ENCODE data around the gene ZNF281. TPM values are rescaled to one million over a fixed set of nuclear protein-coding genes. Genes with fewer than 3 reads are reported as not detected.
A peak's percentile ranks its signal among the peaks of the same experiment; 100 is the strongest.

The ZNF281 gene
- total and polyA plus RNA-seq, 4 donors = 4.9 to 18.4 (median 13.1) TPM

DNA sequence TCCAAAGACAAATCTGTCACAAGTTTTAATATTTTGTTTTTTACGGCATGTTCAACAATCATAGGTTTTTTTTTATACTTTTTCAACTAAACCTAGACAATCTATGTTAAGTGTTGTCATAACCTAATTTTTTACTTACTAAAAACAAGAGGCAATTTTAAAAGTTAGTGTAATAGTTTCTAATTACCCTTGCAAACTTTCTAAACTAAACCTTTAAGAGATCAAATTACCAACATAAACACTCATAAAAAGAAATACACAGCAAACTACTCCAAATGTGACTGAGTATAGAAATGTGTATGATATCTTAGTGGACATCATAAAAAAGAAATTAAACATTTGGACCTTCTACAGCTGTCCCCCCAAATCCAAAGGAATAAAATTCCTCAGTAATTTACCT is 10.0 kb downstream of the ZNF281 start:
- WGBS = 98% methylated on average over 1 of the region's 1 CpG
- peak overlapping the region in 1 of 2 donors; percentile 19 for H3K9ac ChIP-seq (ENCODE audit: low read depth in 1 of 2, low read length in 2 of 2)
- no peak for DNase-seq (ENCODE audit: low spot score)
- peaks cover 6 to 20% (median 14%) of the 10 kb centered on the region in 4 donors for H3K4me1 ChIP-seq (ENCODE audit: control insufficient read depth in 4 of 4, insufficient read depth in 4 of 4, low read length in 3 of 4)
- no peak overlapping the region for H3K4me3 ChIP-seq (ENCODE audit: low read depth in 1 of 3, low read length in 3 of 3)
- no peak overlapping the region for H3K27ac ChIP-seq (ENCODE audit: low read depth in 1 of 2, low read length in 2 of 2)
- H3K36me3 ChIP-seq (ENCODE audit: control insufficient read depth in 4 of 4, insufficient read depth in 3 of 4, low read depth in 1 of 4, low read length in 3 of 4) = no peaks in the 10 kb centered on the region
- no peaks in the 10 kb centered on the region for H3K27me3 ChIP-seq (ENCODE audit: control insufficient read depth in 4 of 4, insufficient read depth in 4 of 4, low read length in 3 of 4)
- no peaks in the 10 kb centered on the region for H3K9me3 ChIP-seq (ENCODE audit: control insufficient read depth in 4 of 4, low read length in 3 of 4)
- TF ChIP-seq HNF4G (IDR thresholded peaks at IDR 0.05) (no peak), YY1 (IDR thresholded peaks at IDR 0.05) (no peak), FOXA1 (IDR thresholded peaks at IDR 0.05) (no peak)
- TF ChIP-seq, protein P1, sequence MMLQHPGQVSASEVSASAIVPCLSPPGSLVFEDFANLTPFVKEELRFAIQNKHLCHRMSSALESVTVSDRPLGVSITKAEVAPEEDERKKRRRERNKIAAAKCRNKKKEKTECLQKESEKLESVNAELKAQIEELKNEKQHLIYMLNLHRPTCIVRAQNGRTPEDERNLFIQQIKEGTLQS (IDR thresholded peaks at IDR 0.05) = no peak
- TF ChIP-seq, protein P2, sequence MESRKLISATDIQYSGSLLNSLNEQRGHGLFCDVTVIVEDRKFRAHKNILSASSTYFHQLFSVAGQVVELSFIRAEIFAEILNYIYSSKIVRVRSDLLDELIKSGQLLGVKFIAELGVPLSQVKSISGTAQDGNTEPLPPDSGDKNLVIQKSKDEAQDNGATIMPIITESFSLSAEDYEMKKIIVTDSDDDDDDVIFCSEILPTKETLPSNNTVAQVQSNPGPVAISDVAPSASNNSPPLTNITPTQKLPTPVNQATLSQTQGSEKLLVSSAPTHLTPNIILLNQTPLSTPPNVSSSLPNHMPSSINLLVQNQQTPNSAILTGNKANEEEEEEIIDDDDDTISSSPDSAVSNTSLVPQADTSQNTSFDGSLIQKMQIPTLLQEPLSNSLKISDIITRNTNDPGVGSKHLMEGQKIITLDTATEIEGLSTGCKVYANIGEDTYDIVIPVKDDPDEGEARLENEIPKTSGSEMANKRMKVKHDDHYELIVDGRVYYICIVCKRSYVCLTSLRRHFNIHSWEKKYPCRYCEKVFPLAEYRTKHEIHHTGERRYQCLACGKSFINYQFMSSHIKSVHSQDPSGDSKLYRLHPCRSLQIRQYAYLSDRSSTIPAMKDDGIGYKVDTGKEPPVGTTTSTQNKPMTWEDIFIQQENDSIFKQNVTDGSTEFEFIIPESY (IDR thresholded peaks at IDR 0.05) = no peak

DNA sequence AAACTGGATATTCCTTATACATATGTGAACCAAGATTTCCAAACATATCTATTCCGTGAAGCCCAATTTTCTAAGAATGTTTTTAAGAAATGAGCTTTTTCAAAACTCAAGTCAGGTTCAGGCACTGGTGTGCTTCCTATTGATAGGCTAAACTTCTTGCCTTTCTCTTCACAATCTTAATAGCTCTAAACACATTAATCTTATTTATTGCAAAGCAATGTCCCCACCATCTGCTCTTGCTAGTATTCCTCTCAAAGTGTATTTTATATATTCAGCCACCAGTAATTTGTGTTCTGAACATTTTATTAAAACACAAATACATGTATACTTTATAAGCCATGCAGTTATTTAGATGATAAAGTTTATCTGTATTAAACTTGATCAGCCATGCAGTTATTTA is 11.5 kb downstream of the ZNF281 start:
- peaks cover 3 to 14% (median 11%) of the 10 kb centered on the region in 4 donors for H3K4me1 ChIP-seq (ENCODE audit: control insufficient read depth in 4 of 4, insufficient read depth in 4 of 4, low read length in 3 of 4)
- DNase-seq (ENCODE audit: low spot score) = no peak
- TF ChIP-seq JUND (IDR thresholded peaks at IDR 0.05) = no peak
- no peak for TF ChIP-seq RAD21 (IDR thresholded peaks at IDR 0.05)
- TF ChIP-seq GABPA (IDR thresholded peaks at IDR 0.05 in 1 of 2, conservative IDR thresholded peaks at IDR 0.05 in 1 of 2) = no peak
- no peak for TF ChIP-seq FOXA2 (IDR thresholded peaks at IDR 0.05)
- TF ChIP-seq, protein P3, sequence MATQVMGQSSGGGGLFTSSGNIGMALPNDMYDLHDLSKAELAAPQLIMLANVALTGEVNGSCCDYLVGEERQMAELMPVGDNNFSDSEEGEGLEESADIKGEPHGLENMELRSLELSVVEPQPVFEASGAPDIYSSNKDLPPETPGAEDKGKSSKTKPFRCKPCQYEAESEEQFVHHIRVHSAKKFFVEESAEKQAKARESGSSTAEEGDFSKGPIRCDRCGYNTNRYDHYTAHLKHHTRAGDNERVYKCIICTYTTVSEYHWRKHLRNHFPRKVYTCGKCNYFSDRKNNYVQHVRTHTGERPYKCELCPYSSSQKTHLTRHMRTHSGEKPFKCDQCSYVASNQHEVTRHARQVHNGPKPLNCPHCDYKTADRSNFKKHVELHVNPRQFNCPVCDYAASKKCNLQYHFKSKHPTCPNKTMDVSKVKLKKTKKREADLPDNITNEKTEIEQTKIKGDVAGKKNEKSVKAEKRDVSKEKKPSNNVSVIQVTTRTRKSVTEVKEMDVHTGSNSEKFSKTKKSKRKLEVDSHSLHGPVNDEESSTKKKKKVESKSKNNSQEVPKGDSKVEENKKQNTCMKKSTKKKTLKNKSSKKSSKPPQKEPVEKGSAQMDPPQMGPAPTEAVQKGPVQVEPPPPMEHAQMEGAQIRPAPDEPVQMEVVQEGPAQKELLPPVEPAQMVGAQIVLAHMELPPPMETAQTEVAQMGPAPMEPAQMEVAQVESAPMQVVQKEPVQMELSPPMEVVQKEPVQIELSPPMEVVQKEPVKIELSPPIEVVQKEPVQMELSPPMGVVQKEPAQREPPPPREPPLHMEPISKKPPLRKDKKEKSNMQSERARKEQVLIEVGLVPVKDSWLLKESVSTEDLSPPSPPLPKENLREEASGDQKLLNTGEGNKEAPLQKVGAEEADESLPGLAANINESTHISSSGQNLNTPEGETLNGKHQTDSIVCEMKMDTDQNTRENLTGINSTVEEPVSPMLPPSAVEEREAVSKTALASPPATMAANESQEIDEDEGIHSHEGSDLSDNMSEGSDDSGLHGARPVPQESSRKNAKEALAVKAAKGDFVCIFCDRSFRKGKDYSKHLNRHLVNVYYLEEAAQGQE (IDR thresholded peaks at IDR 0.05) = no peak
- H3K4me3 ChIP-seq (ENCODE audit: low read depth in 1 of 3, low read length in 3 of 3) = no peak overlapping the region
- H3K9me3 ChIP-seq (ENCODE audit: control insufficient read depth in 4 of 4, low read length in 3 of 4) = no peaks in the 10 kb centered on the region
- H3K9ac ChIP-seq (ENCODE audit: low read depth in 1 of 2, low read length in 2 of 2) = no peak overlapping the region
- H3K36me3 ChIP-seq (ENCODE audit: control insufficient read depth in 4 of 4, insufficient read depth in 3 of 4, low read depth in 1 of 4, low read length in 3 of 4) = no peaks in the 10 kb centered on the region
- WGBS = 99% methylated on average over 1 of the region's 1 CpG
- H3K27me3 ChIP-seq (ENCODE audit: control insufficient read depth in 4 of 4, insufficient read depth in 4 of 4, low read length in 3 of 4) = no peaks in the 10 kb centered on the region
- no peak overlapping the region for H3K27ac ChIP-seq (ENCODE audit: low read depth in 1 of 2, low read length in 2 of 2)

DNA sequence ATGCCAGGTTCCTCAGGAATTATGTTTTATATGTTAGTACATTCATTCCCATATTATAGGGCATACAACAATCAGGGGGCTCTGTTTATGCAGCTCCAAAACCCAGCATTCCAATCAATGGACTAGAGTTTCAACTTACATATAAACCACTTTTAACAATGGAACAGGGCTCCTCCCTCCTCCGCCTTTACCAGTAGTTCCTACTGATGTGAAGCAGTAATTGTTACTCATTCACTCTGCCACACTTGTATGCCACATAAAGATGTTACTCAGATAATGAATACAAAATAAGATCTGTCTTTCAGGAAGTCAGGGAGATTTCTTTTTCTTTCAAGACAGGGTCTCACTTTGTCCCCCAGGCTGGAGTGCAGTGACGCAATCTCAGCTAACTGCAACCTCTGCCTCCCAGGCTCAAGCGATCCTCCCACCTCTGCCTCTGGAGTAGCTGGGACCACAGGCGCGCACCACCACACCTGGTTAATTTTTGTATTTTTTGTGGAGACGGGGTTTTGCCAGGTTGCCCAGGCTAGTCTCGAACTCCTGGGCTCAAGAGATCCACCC is 17.1 kb downstream of the ZNF281 start:
- TF ChIP-seq JUND (IDR thresholded peaks at IDR 0.05) (no peak), HNF4A (conservative IDR thresholded peaks at IDR 0.05) (no peak), FOXA1 (IDR thresholded peaks at IDR 0.05) (no peak), YY1 (IDR thresholded peaks at IDR 0.05) (no peak), TAF1 (conservative IDR thresholded peaks at IDR 0.05) (no peak), SP1 (IDR thresholded peaks at IDR 0.05) (no peak), NR2F2 (IDR thresholded peaks at IDR 0.05) (no peak), EGR1 (IDR thresholded peaks at IDR 0.05; ENCODE audit: low read depth in 2 of 2) (no peak)
- TF ChIP-seq, protein P4, sequence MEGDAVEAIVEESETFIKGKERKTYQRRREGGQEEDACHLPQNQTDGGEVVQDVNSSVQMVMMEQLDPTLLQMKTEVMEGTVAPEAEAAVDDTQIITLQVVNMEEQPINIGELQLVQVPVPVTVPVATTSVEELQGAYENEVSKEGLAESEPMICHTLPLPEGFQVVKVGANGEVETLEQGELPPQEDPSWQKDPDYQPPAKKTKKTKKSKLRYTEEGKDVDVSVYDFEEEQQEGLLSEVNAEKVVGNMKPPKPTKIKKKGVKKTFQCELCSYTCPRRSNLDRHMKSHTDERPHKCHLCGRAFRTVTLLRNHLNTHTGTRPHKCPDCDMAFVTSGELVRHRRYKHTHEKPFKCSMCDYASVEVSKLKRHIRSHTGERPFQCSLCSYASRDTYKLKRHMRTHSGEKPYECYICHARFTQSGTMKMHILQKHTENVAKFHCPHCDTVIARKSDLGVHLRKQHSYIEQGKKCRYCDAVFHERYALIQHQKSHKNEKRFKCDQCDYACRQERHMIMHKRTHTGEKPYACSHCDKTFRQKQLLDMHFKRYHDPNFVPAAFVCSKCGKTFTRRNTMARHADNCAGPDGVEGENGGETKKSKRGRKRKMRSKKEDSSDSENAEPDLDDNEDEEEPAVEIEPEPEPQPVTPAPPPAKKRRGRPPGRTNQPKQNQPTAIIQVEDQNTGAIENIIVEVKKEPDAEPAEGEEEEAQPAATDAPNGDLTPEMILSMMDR (IDR thresholded peaks at IDR 0.05; ENCODE audit: low read depth, low read length, missing input control) = no peak
- TF ChIP-seq, protein P1 (IDR thresholded peaks at IDR 0.05) = no peak
- TF ChIP-seq, protein P5, sequence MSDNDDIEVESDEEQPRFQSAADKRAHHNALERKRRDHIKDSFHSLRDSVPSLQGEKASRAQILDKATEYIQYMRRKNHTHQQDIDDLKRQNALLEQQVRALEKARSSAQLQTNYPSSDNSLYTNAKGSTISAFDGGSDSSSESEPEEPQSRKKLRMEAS (IDR thresholded peaks at IDR 0.05) = no peak
- no peaks in the 10 kb centered on the region for H3K4me1 ChIP-seq (ENCODE audit: control insufficient read depth in 4 of 4, insufficient read depth in 4 of 4, low read length in 3 of 4)
- DNase-seq (ENCODE audit: low spot score) = no peak
- no peak overlapping the region for H3K4me3 ChIP-seq (ENCODE audit: low read depth in 1 of 3, low read length in 3 of 3)
- H3K27me3 ChIP-seq (ENCODE audit: control insufficient read depth in 4 of 4, insufficient read depth in 4 of 4, low read length in 3 of 4) = no peaks in the 10 kb centered on the region
- H3K9me3 ChIP-seq (ENCODE audit: control insufficient read depth in 4 of 4, low read length in 3 of 4) = no peaks in the 10 kb centered on the region
- H3K36me3 ChIP-seq (ENCODE audit: control insufficient read depth in 4 of 4, insufficient read depth in 3 of 4, low read depth in 1 of 4, low read length in 3 of 4) = no peaks in the 10 kb centered on the region
- no peak overlapping the region for H3K27ac ChIP-seq (ENCODE audit: low read depth in 1 of 2, low read length in 2 of 2)
- no peak overlapping the region for H3K9ac ChIP-seq (ENCODE audit: low read depth in 1 of 2, low read length in 2 of 2)
- 96% methylated on average over 7 of the region's 7 CpGs for WGBS

Measured in liver (tissue), 9 donors.